Measurements from ENCODE around the gene ZNF236. TPM values are rescaled to one million over a fixed set of nuclear protein-coding genes. Genes with fewer than 3 reads are reported as not detected.

Gene ZNF236
- total and polyA plus RNA-seq, 2 of the 8 experiments (the other 6 are each of a cell fraction or from before 2014, with no cell fraction given) = 6.7 to 14.5 TPM

DNA sequence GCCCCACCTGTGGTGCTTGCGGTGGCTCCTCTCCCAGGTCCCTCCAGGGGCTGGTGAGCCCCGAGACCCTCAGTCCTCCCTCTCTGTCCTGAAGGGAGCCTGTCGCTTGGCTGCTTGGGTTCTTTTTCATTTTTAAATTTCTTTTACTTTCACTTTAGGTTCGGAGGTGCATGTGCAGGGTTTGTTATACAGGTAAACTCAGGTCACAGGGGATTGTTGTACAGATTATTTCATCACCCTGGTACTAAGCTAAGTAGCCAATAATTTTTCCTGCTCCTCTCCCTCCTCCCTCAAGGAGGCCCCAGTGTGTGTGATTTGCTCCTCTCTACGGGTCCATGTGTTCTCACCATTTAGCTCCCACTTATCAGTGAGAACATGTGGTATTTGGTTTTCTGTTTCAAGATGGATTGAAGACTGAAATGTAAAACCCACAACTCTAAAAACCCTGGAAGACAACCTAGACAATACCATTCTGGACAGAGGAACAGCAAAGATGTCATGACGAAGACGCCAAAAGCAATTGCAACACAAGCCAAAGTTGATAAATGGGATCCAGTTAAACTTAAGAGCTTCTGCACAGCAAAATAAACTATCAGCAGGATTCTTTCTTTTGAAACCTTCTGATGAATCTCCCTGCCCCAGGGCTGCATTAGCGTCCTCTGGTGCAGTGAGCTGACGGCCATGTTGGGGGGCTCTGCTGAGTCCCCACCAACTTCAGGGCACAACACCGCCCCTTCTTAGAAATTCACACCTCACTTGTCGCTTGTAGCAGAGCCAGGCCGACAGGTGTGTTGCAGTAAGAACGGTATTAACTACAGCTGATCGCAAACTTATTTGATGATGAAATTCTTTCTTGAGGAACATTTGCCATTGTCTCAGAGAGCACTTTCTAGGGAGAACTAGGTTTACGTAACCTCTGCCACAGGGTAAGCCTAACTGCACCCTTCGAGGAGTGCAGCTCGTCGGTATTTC is 135.3 kb downstream of the ZNF236 start:
- H2BK120ac ChIP-seq (replicated peaks; ENCODE audit: low read depth, low read length) = no peak overlapping the region
- H3K79me2 ChIP-seq (ENCODE audit: control insufficient read depth in 1 of 2, insufficient read depth in 2 of 2, low read length in 2 of 2) = no peaks in the 10 kb centered on the region
- DNase-seq (ENCODE audit: low read depth in 1 of 2, low spot score in 2 of 2) (no peak), FAIRE-seq (no peak)
- H3K4ac ChIP-seq (replicated peaks; ENCODE audit: insufficient read length, low read depth, low read length) = no peak overlapping the region
- H4K5ac ChIP-seq (ENCODE audit: insufficient read length, low read depth, low read length) = no peak overlapping the region
- H3K79me1 ChIP-seq (ENCODE audit: low read depth, low read length) = no peaks in the 10 kb centered on the region
- no peak overlapping the region for H3K4me3 ChIP-seq (ENCODE audit: extremely low read depth in 1 of 4, insufficient read depth in 2 of 4, low read depth in 3 of 4, low read length in 4 of 4)
- ChIA-PET CTCF (ENCODE audit: partially characterized antibody) (interaction anchor here (0.8 to 12.3 kb wide), 11 partner anchors 9 to 441 kb away, joined by 3 to 188 read pairs (median 4); no protein-coding TSS in a partner anchor), POLR2A (ENCODE audit: partially characterized antibody) (interaction anchor here (2.9 kb wide), 1 partner anchor 11 kb away, joined by 11 read pairs; no protein-coding TSS in a partner anchor)
- no peak overlapping the region for H3K14ac ChIP-seq (ENCODE audit: insufficient read length)
- WGBS, 2 experiments (ENCODE audit: extremely low coverage in 1 of 2, insufficient coverage in 1 of 2, insufficient read length in 1 of 2, insufficient replicate concordance in 2 of 2, low coverage in 1 of 2, low lambda C conversion rate in 2 of 2, missing lambda C conversion rate in 1 of 2) = 94% methylated on average over 18 of the region's 18 CpGs; no CpG with 5 or more reads in 1 of the 2 experiments
- no peak overlapping the region for H2BK5ac ChIP-seq (ENCODE audit: low read depth, low read length)
- no peak overlapping the region for H4K91ac ChIP-seq (replicated peaks; ENCODE audit: insufficient read length, low read length)
- no peak overlapping the region for H2AFZ ChIP-seq (ENCODE audit: low read length)
- no peak overlapping the region for H2BK12ac ChIP-seq (ENCODE audit: low read depth, low read length)
- H2AK5ac ChIP-seq (ENCODE audit: low read depth, low read length) = no peak overlapping the region
- no peak overlapping the region for H3K56ac ChIP-seq (replicated peaks; ENCODE audit: insufficient read length, low read depth, low read length)
- peak overlapping the region in 1 of 4 experiments; percentile 36; a peak in 1 of 7 replicates for H3K9ac ChIP-seq (replicated peaks in 1 of 4; ENCODE audit: extremely low read depth in 1 of 4, low read depth in 3 of 4, low read length in 3 of 4)
- H2BK20ac ChIP-seq (ENCODE audit: low read length) = no peak overlapping the region
- H3K27me3 ChIP-seq (replicated peaks in 1 of 4; ENCODE audit: control insufficient read depth in 3 of 4, extremely low read depth in 1 of 4, insufficient read depth in 3 of 4, low read length in 3 of 4) = no peaks in the 10 kb centered on the region
- peaks cover 0 to 8% (median 3%) of the 10 kb centered on the region in 4 experiments; a peak in 4 of 8 replicates for H3K36me3 ChIP-seq (ENCODE audit: control insufficient read depth in 2 of 4, insufficient read depth in 4 of 4, low read length in 3 of 4)
- peaks cover 3 to 4% of the 10 kb centered on the region in 2 experiments for H4K20me1 ChIP-seq (replicated peaks in 1 of 2; ENCODE audit: control insufficient read depth in 1 of 2, insufficient read depth in 2 of 2, low read length in 2 of 2)
- H3K27ac ChIP-seq (ENCODE audit: low read depth, low read length) = no peak overlapping the region
- H3K4me1 ChIP-seq (replicated peaks in 1 of 4; ENCODE audit: control insufficient read depth in 3 of 4, insufficient read depth in 4 of 4, low read length in 3 of 4) = 0 out of 7 replicates have a peak, but pooled peaks cover 0 to 2% (median 0%) of the 10 kb centered on the region in 4 experiments
- H2BK15ac ChIP-seq (ENCODE audit: low read length) = no peak overlapping the region
- no peak overlapping the region for H3K23ac ChIP-seq (ENCODE audit: insufficient read length)
- TF ChIP-seq RBBP5 (IDR thresholded peaks at IDR 0.05; ENCODE audit: borderline replicate concordance, low read depth, low read length) = no peak
- peak in 1 of 2 experiments; percentile 8; a peak in 1 of 4 replicates for TF ChIP-seq RAD21 (IDR thresholded peaks at IDR 0.05 in 1 of 2, conservative IDR thresholded peaks at IDR 0.05 in 1 of 2; ENCODE audit: low read depth in 2 of 2, low read length in 2 of 2)
- TF ChIP-seq SUZ12 (IDR thresholded peaks at IDR 0.05; ENCODE audit: low read length) = no peak
- no peak for TF ChIP-seq CBX8 (IDR thresholded peaks at IDR 0.05; ENCODE audit: borderline replicate concordance, low read depth, low read length)
- no peak for TF ChIP-seq JUN (IDR thresholded peaks at IDR 0.05; ENCODE audit: low read depth, low read length)
- no peak for TF ChIP-seq BACH1 (IDR thresholded peaks at IDR 0.05; ENCODE audit: low read length)
- no peak overlapping the region for H3K4me2 ChIP-seq (ENCODE audit: insufficient read depth in 1 of 2, low read depth in 2 of 2, low read length in 2 of 2)
- H3K18ac ChIP-seq (ENCODE audit: extremely low read depth, low read length) = no peak overlapping the region
- no peaks in the 10 kb centered on the region for H3K23me2 ChIP-seq (ENCODE audit: low read depth, low read length)
- H4K8ac ChIP-seq (ENCODE audit: extremely low read depth, insufficient read depth, low read length) = no peak overlapping the region
- H3K9me3 ChIP-seq (ENCODE audit: insufficient read depth in 2 of 2, low read depth in 1 of 2, low read length in 1 of 2) = no peaks in the 10 kb centered on the region

Measured in H1 (cell line).